HTERT RPE-1 (cell line): ENCODE measurements around the gene CEP120.

Source experiments
- in situ Hi-C: fragments of 300-500 bp; cut with MboI; formaldehyde crosslinking; loops from 4 replicates; pipeline ENCODE4 v1.14.3; 2020; ENCODE audit warnings: low sequenced_read_pairs

CEP120 gene

GRCh38 chr5:123304777-123305316, 118.4 kb downstream of the CEP120 start:
- in situ Hi-C loops = no loop called here

- in situ Hi-C loops = no loop called here
Observed at GRCh38 chr5:123303802-123304201, 119.4 kb downstream of the CEP120 start.

- in situ Hi-C loops = no loop called here
Observed at GRCh38 chr5:123300266-123300665, 122.9 kb downstream of the CEP120 start.

- in situ Hi-C loops = no loop called here
Observed at GRCh38 chr5:123299136-123299535, 124.1 kb downstream of the CEP120 start.

GRCh38 chr5:123298335-123299030, 124.7 kb downstream of the CEP120 start:
- in situ Hi-C loops = no loop called here

- in situ Hi-C loops = no loop called here
Observed at GRCh38 chr5:123297866-123298265, 125.3 kb downstream of the CEP120 start.

GRCh38 chr5:123297198-123297831, 125.9 kb downstream of the CEP120 start:
- in situ Hi-C loops = no loop called here
